Ovary (tissue), 9 donors: ENCODE results near the gene UST. TPM values are rescaled to one million over a fixed set of nuclear protein-coding genes. Genes with fewer than 3 reads are reported as not detected.
A peak's percentile ranks its signal among the peaks of the same experiment; 100 is the strongest.

Experiments
- DNase-seq, 5 donors: peaks; one replicate each; pipeline ENCODE4 v3.0.0-alpha.2; 2019 to 2020
- H3K27ac ChIP-seq, 2 donors: fragments of 200-600 bp; one replicate each; pipeline versions ENCODE4 v1.5.1 to v1.8.0; 2019 to 2022
- H3K27me3 ChIP-seq: fragments of 200-600 bp; one replicate; pipeline ENCODE4 v1.8.0; 2022
- H3K36me3 ChIP-seq: fragments of 200-600 bp; sonication (generic); one replicate; pipeline ENCODE4 v1.5.1; 2019
- H3K4me1 ChIP-seq: one replicate; pipeline ENCODE4 v1.8.1; 2013; ENCODE audit warnings: mild to moderate bottlenecking, moderate library complexity; ENCODE audit not compliant: insufficient read depth
- H3K4me3 ChIP-seq: fragments of 200-600 bp; sonication (generic); one replicate; pipeline ENCODE4 v1.5.1; 2017
- H3K9me3 ChIP-seq, 2 donors: fragments of 200-600 bp in 1 of 2; sonication (generic) in 1 of 2; one replicate each; pipeline versions ENCODE4 v1.5.1 to v1.8.1; 2013 to 2019; ENCODE audit warnings: mild to moderate bottlenecking in 1 of 2, moderate library complexity in 1 of 2
- CTCF ChIP-seq, 3 donors: fragments of 450-650 bp in 2 of 3; fragments of 200-600 bp in 1 of 3; IDR thresholded peaks; one replicate each; pipeline versions ENCODE4 v1.5.1 to v1.8.0; 2016 to 2022; ENCODE audit warnings: antibody characterized with exemption in 3 of 3, mild to moderate bottlenecking in 1 of 3
- EP300 ChIP-seq: sonication (generic); formaldehyde crosslinking; IDR thresholded peaks from one replicate; pipeline ENCODE4 v1.6.1; 2017; ENCODE audit warnings: antibody characterized with exemption
- POLR2A ChIP-seq: fragments of 450-650 bp; IDR thresholded peaks from one replicate; pipeline ENCODE4 v1.6.1; 2017; ENCODE audit warnings: antibody characterized with exemption, mild to moderate bottlenecking, moderate library complexity
- WGBS, 3 donors: extraction: QIAGEN DNeasy Blood & Tissue Kit in 1 of 3; methylation state at CpG; one replicate each; pipeline versions ENCODE4 v1.1.5 to v1.1.7; 2013 to 2017; 5-methylcytosine and 5-hydroxymethylcytosine counted together
- intact Hi-C, 4 donors: fragments of 100-400 bp; cut with DNase I; formaldehyde crosslinking; loops; one replicate each; pipeline versions ENCODE4 v1.11.0 to v1.15.1; 2022 to 2023
- polyA plus RNA-seq, 2 donors: library from polyadenylated mRNA; stranded (reverse); fragments of 200-250 nt in 1 of 2; fragments of 350-450 nt in 1 of 2; fragmentation: Illumina TruSeq in 1 of 2; extraction: RNeasy Lipid Tissue Mini Kit (QIAGEN cat#74804) in 1 of 2; gene quantifications; one replicate each; pipeline ENCODE4 v1.2.3, GENCODE V29; 2013 to 2014
- total RNA-seq, 7 donors: library from RNA; depleted of rRNA in 2 of 7; stranded (reverse); fragments of >200 nt in 2 of 7; fragmentation: NEBNext Ultra II Directional in 3 of 7; extraction: Animal tissue kit (Norgen Biotek cat#: 25700) in 3 of 7; gene quantifications; one replicate each; pipeline versions ENCODE4 v1.1.0 to v1.2.4, GENCODE V29; 2016 to 2023
- donor health status: DM: no; HTN: no; CAD: no; lungs with moderate emphysema.
- donor health status: DM: no; HTN: no; CAD: no.
- donor health status: Bipolar disorder and iron deficiency.
- donor health status: DM: yes; HTN: yes; CAD: no.
- donor health status: DM: no; HTN: no; CAD: no.
- donor health status: DM: yes; HTN: yes; CAD: no.

UST gene
- total and polyA plus RNA-seq, 9 donors = 11.8 to 20.1 (median 16.5) TPM

DNA sequence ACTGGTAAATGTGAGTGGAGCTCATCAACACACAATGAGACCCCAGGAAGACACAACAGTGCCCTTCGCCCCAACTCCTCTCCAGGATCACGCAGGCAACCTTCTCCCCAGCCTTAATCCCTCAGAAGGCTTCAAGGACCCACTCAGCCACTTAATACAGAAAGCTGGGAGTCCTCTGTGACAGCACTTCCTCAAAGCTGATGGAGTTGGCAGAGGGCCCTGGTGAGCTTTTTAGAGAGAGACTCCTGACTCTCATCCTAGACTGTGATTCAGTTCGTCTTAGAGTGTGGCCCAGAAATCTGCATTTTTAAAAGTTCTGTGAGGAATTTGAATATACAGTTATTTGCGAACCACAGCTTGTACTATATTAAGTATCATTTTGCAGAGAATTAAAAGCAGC is 187.7 kb downstream of the UST start:
- intact Hi-C loops = loop anchor here in 1 of 4 donors (5.0 kb wide), 1 partner anchor 97 kb away; no protein-coding TSS in a partner anchor
- H3K36me3 ChIP-seq = no peaks in the 10 kb centered on the region
- WGBS, 3 donors = 51 to 56% (median 52%) methylated on average over 4 of the region's 4 CpGs
- H3K27ac ChIP-seq = no peak overlapping the region
- no peaks in the 10 kb centered on the region for H3K9me3 ChIP-seq
- H3K4me3 ChIP-seq = no peak overlapping the region
- H3K4me1 ChIP-seq = peaks cover 3% of the 10 kb centered on the region
- no peaks in the 10 kb centered on the region for H3K27me3 ChIP-seq
- TF ChIP-seq POLR2A (no peak), CTCF (IDR thresholded peaks at IDR 0.05) (no peak), EP300 (no peak)
- DNase-seq = peak in 3 of 5 donors; percentile 14 to 47 (median 34)

DNA sequence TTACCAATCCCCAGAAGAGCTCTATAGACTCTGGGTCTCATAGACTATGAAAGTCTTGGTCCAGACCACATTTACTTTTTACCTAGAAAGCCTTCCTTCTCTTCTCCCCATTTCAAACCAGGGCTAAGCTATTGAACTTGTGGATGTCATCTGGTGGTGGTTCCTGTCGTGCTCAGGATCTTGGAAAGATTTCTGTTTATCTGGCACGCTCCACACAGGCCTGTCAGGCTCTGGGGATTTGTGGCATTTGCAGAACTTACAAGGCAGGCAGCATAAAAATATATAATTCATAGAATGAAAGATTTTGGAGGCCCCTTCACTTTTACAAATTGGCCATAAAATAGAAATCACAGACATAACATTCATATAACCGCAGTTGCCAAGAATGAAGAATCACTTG is 188.1 kb downstream of the UST start:
- no peak for DNase-seq
- H3K4me1 ChIP-seq = peaks cover 3% of the 10 kb centered on the region
- no peaks in the 10 kb centered on the region for H3K36me3 ChIP-seq
- H3K27ac ChIP-seq = no peak overlapping the region
- H3K27me3 ChIP-seq = no peaks in the 10 kb centered on the region
- intact Hi-C loops = loop anchor here in 1 of 4 donors (5.0 kb wide), 1 partner anchor 98 kb away; no protein-coding TSS in a partner anchor
- TF ChIP-seq CTCF (IDR thresholded peaks at IDR 0.05) = no peak
- TF ChIP-seq POLR2A = no peak
- no peak for TF ChIP-seq EP300
- H3K9me3 ChIP-seq = no peaks in the 10 kb centered on the region
- WGBS, 3 donors = 35 to 38% (median 37%) methylated on average over 3 of the region's 3 CpGs
- H3K4me3 ChIP-seq = no peak overlapping the region

GRCh38 chr6:148935705-148936435 is 189.0 kb downstream of the UST start:
- TF ChIP-seq EP300 = no peak
- no peak for TF ChIP-seq POLR2A
- TF ChIP-seq CTCF (IDR thresholded peaks at IDR 0.05) = no peak
- H3K27ac ChIP-seq = no peak overlapping the region
- no peak overlapping the region for H3K4me3 ChIP-seq
- H3K4me1 ChIP-seq = peaks cover 3% of the 10 kb centered on the region
- intact Hi-C loops = no loop called here
- no peaks in the 10 kb centered on the region for H3K9me3 ChIP-seq
- H3K27me3 ChIP-seq = no peaks in the 10 kb centered on the region
- WGBS, 3 donors = 69 to 81% (median 75%) methylated on average over 7 of the region's 7 CpGs
- H3K36me3 ChIP-seq = no peaks in the 10 kb centered on the region
- no peak for DNase-seq

DNA sequence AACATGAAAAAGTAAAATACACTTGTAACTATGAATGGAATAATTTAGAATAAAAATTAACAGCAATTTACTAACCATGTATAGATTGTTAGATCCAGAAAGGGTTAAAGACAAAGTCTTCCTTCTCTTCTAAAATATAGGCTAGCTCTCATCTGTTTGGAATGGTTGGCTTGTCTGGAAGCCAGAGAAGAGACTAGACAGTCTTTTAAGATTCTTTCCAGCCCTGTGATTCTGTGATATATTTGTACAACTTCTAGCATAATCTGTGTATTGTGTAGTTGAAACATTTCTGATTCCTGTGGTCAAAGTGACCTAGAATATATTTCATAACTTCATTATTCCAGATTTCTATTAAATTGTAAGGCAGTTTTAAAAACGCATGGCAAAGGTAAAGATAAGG is 196.6 kb downstream of the UST start:
- Histone ChIP-seq H3K4me1 (peaks cover 7% of the 10 kb centered on the region), H3K36me3 (no peaks in the 10 kb centered on the region), H3K4me3 (no peak overlapping the region), H3K27ac (no peak overlapping the region), H3K27me3 (no peaks in the 10 kb centered on the region), H3K9me3 (no peaks in the 10 kb centered on the region)
- WGBS, 3 donors = 5 to 15% (median 9%) methylated on average over 1 of the region's 1 CpG
- intact Hi-C loops = loop anchor here in 2 of 4 donors (10.0 kb wide), 2 partner anchors 199 to 369 kb away; partner anchors contain the start of gene UST (in 1 of the 2)
- no peak for DNase-seq
- no peak for TF ChIP-seq POLR2A
- TF ChIP-seq EP300 = no peak
- TF ChIP-seq CTCF (IDR thresholded peaks at IDR 0.05) = no peak
